ENCODE measurements around the gene MTIF2.
"Not testable (repeated sequence)": the region's sequence is repeated elsewhere in the genome, so short reads cannot be mapped to it uniquely, and the experiment has no call there.

Gene MTIF2

GRCh38 chr2:55268907-55269644 lies at the start of gene MTIF2:
Gene MTIF2, minus strand, starts transcription at chr2:55269231. Its CDS starts 5,373 bp downstream, at chr2:55263858.
- peak; percentile 69 to 82 for DNase-seq (ENCODE audit: low read depth in 2 of 2)

- DNase-seq (ENCODE audit: low read depth in 2 of 2): no peak
Measured at GRCh38 chr2:55314985-55315384, 46.0 kb upstream of the MTIF2 start.

GRCh38 chr2:55311444-55311870 lies 42.4 kb upstream of the MTIF2 start:
- no peak for DNase-seq (ENCODE audit: low read depth in 2 of 2)

GRCh38 chr2:55309446-55309845 lies 40.4 kb upstream of the MTIF2 start:
- DNase-seq (ENCODE audit: low read depth in 2 of 2): no peak

GRCh38 chr2:55302241-55302640 lies 33.2 kb upstream of the MTIF2 start:
- DNase-seq (ENCODE audit: low read depth in 2 of 2): no peak

GRCh38 chr2:55301277-55301676 lies 32.2 kb upstream of the MTIF2 start:
- DNase-seq (ENCODE audit: low read depth in 2 of 2): no peak

- DNase-seq (ENCODE audit: low read depth in 2 of 2): no peak
Measured at GRCh38 chr2:55296393-55296792, 27.4 kb upstream of the MTIF2 start.

GRCh38 chr2:55283083-55283482 lies 14.1 kb upstream of the MTIF2 start:
- no peak for DNase-seq (ENCODE audit: low read depth in 2 of 2)

- DNase-seq (ENCODE audit: low read depth in 2 of 2): peak; percentile 71 to 80
Measured at GRCh38 chr2:55282110-55282917, 13.3 kb upstream of the MTIF2 start.

- not testable (repeated sequence) for DNase-seq (ENCODE audit: low read depth in 2 of 2)
Measured at GRCh38 chr2:55280851-55281546, 12.0 kb upstream of the MTIF2 start.

- not testable (repeated sequence) for DNase-seq (ENCODE audit: low read depth in 2 of 2)
Measured at GRCh38 chr2:55279859-55280424, 10.9 kb upstream of the MTIF2 start.

- DNase-seq (ENCODE audit: low read depth in 2 of 2): not testable (repeated sequence)
Measured at GRCh38 chr2:55279214-55279835, 10.3 kb upstream of the MTIF2 start.

- no peak for DNase-seq (ENCODE audit: low read depth in 2 of 2)
Measured at GRCh38 chr2:55277310-55277709, 8.3 kb upstream of the MTIF2 start.

- not testable (repeated sequence) for DNase-seq (ENCODE audit: low read depth in 2 of 2)
Measured at GRCh38 chr2:55274346-55274745, 5.3 kb upstream of the MTIF2 start.

- no peak for DNase-seq (ENCODE audit: low read depth in 2 of 2)
Measured at GRCh38 chr2:55269645-55269990, 587 bp upstream of the MTIF2 start.

- no peak for DNase-seq (ENCODE audit: low read depth in 2 of 2)
Measured at GRCh38 chr2:55268288-55268906, 634 bp downstream of the MTIF2 start.

GRCh38 chr2:55259586-55259985 lies 9.4 kb downstream of the MTIF2 start:
- DNase-seq (ENCODE audit: low read depth in 2 of 2): not testable (repeated sequence)

- DNase-seq (ENCODE audit: low read depth in 2 of 2): no peak
Measured at GRCh38 chr2:55252832-55253231, 16.2 kb downstream of the MTIF2 start.

- DNase-seq (ENCODE audit: low read depth in 2 of 2): no peak
Measured at GRCh38 chr2:55247025-55247424, 22.0 kb downstream of the MTIF2 start.

- DNase-seq (ENCODE audit: low read depth in 2 of 2): no peak
Measured at GRCh38 chr2:55245411-55245810, 23.6 kb downstream of the MTIF2 start.

GRCh38 chr2:55242617-55243016 lies 26.4 kb downstream of the MTIF2 start:
- no peak for DNase-seq (ENCODE audit: low read depth in 2 of 2)

All from stimulated activated CD4-positive, alpha-beta T cell treated with anti-CD3 and anti-CD28 coated beads, Interleukin-1b, Interleukin-23, amount 100 ng/mL, for 4 hours (primary cell).